A549 (cell line): ENCODE data around the gene MTCL1. TPM values are rescaled to one million over a fixed set of nuclear protein-coding genes. Genes with fewer than 3 reads are reported as not detected.

ENCODE experiments used
- ATAC-seq, 2 experiments: fragments of 200-7000 bp in 1 of 2; fragments of >200 bp in 1 of 2; cut with Nextera tagmentation in 1 of 2; cut with Tn5 transposase in 1 of 2; 3 replicates each; pipeline versions ENCODE4 v1.8.0 to v1.9.1; 2018 to 2020; ENCODE audit warnings: mild to moderate bottlenecking in 1 of 2, moderate library complexity in 1 of 2
- CTCF ChIA-PET: fragments of 300-600 bp; sonication (Branson Sonifier 250); formaldehyde crosslinking; extraction: SDS; loops from one replicate; lab custom pipeline; 2021; ENCODE audit warnings: antibody characterized with exemption, inconsistent platforms; lab: Yijun Ruan, JAX
- POLR2A ChIA-PET: fragments of 350-600 bp; formaldehyde crosslinking; extraction: SDS; loops from one replicate; lab custom pipeline; 2021; ENCODE audit warnings: antibody characterized with exemption, inconsistent platforms; lab: Yijun Ruan, JAX
- DNase-seq, 2 experiments: peaks; one replicate each; pipeline versions ENCODE4 v3.0.0 to v3.0.0-alpha.2; 2011 to 2016; ENCODE audit warnings: low read depth in 1 of 2, low spot score in 1 of 2
- FAIRE-seq: peaks from 2 replicates; lab custom pipeline; 2011; peaks lifted over from hg19 to GRCh38; lab: Jason Lieb, UNC
- H3K27ac ChIP-seq, 2 experiments: fragments of >200 bp; sonication (Bioruptor Twin); formaldehyde crosslinking; 3 replicates each; pipeline ENCODE4 v1.5.1; 2016 to 2017
- H3K4me1 ChIP-seq: fragments of >200 bp; sonication (Bioruptor Twin); formaldehyde crosslinking; 3 replicates; pipeline ENCODE4 v1.6.1; 2016
- H3K4me2 ChIP-seq: fragments of >200 bp; sonication (Bioruptor Twin); formaldehyde crosslinking; 3 replicates; pipeline ENCODE4 v1.6.1; 2016
- H3K4me3 ChIP-seq: fragments of >200 bp; sonication (Bioruptor Twin); formaldehyde crosslinking; 3 replicates; pipeline ENCODE4 v1.5.1; 2016
- H3K9me3 ChIP-seq: fragments of >200 bp; sonication (Bioruptor Twin); formaldehyde crosslinking; 3 replicates; pipeline ENCODE4 v1.6.1; 2016
- BHLHE40 ChIP-seq: IDR thresholded peaks from 2 replicates; pipeline ENCODE4 v1.6.1; 2012; ENCODE audit warnings: low read depth, low read length, inconsistent platforms
- CBX8 ChIP-seq: fragments of 200-600 bp; sonication (generic); IDR thresholded peaks from 2 replicates; pipeline ENCODE4 v1.6.1; 2016
- CHD4 ChIP-seq: fragments of 200-600 bp; sonication (generic); IDR thresholded peaks from 2 replicates; pipeline ENCODE4 v1.6.1; 2016; ENCODE audit warnings: antibody characterized with exemption, mild to moderate bottlenecking, borderline replicate concordance
- EHMT2 ChIP-seq: fragments of 200-600 bp; sonication (generic); IDR thresholded peaks from 2 replicates; pipeline ENCODE4 v1.6.1; 2016; ENCODE audit warnings: antibody characterized with exemption, low read depth, mild to moderate bottlenecking, moderate library complexity
- EP300 ChIP-seq, 2 experiments: fragments of >200 bp; sonication (Bioruptor Twin); formaldehyde crosslinking; IDR thresholded peaks; 2 replicates in 1 of 2; 3 replicates in 1 of 2; pipeline ENCODE4 v1.6.1; 2016 to 2017
- ESRRA ChIP-seq: fragments of 150-350 bp; IDR thresholded peaks from 2 replicates; pipeline ENCODE4 v1.6.1; 2014; ENCODE audit warnings: mild to moderate bottlenecking, low read length, borderline replicate concordance
- FOSL2 ChIP-seq, 2 experiments: fragments of 450-650 bp in 1 of 2; fragments of >200 bp in 1 of 2; sonication (Bioruptor Twin) in 1 of 2; formaldehyde crosslinking; IDR thresholded peaks; 2 replicates each; pipeline versions ENCODE4 v1.5.0 to v1.6.1; 2016 to 2020; ENCODE audit warnings: mild to moderate bottlenecking in 1 of 2, moderate library complexity in 1 of 2
- FOXS1 ChIP-seq: fragments of 250-450 bp; sonication (Bioruptor Pico); IDR thresholded peaks from 2 replicates; pipeline ENCODE4 v1.5.0; 2020; ENCODE audit warnings: mild to moderate bottlenecking, moderate library complexity
- GATA3 ChIP-seq: IDR thresholded peaks from 2 replicates; pipeline ENCODE4 v1.6.1; 2012; ENCODE audit warnings: borderline replicate concordance
- HES2 ChIP-seq: fragments of >200 bp; sonication (Bioruptor Twin); formaldehyde crosslinking; IDR thresholded peaks from 2 replicates; pipeline ENCODE4 v1.6.1; 2016
- HEYL ChIP-seq: fragments of 250-450 bp; sonication (Bioruptor Pico); IDR thresholded peaks from 2 replicates; pipeline ENCODE4 v1.8.0; 2021; ENCODE audit warnings: mild to moderate bottlenecking, moderate library complexity
- HOXA7 ChIP-seq: fragments of 250-450 bp; sonication (Bioruptor Pico); IDR thresholded peaks from 2 replicates; pipeline ENCODE4 v1.5.0; 2020; ENCODE audit warnings: mild to moderate bottlenecking, moderate library complexity
- HOXB5 ChIP-seq: fragments of 250-450 bp; sonication (Bioruptor Pico); IDR thresholded peaks from 2 replicates; pipeline ENCODE4 v1.5.0; 2020; ENCODE audit warnings: mild to moderate bottlenecking, moderate library complexity
- JUN ChIP-seq, 2 experiments: fragments of >200 bp; sonication (Bioruptor Twin); formaldehyde crosslinking; IDR thresholded peaks; 2 replicates in 1 of 2; 3 replicates in 1 of 2; pipeline ENCODE4 v1.6.1; 2016 to 2017
- KDM1A ChIP-seq: fragments of 200-600 bp; sonication (generic); IDR thresholded peaks from 2 replicates; pipeline ENCODE4 v1.6.1; 2016; ENCODE audit warnings: low read depth, mild to moderate bottlenecking
- MAFK ChIP-seq: fragments of 450-650 bp; IDR thresholded peaks from 2 replicates; pipeline ENCODE4 v1.6.1; 2014; ENCODE audit not compliant: partially characterized antibody
- MAZ ChIP-seq: fragments of 150-350 bp; IDR thresholded peaks from 2 replicates; pipeline ENCODE4 v1.6.1; 2014; ENCODE audit warnings: antibody characterized with exemption, low read depth, low read length, borderline replicate concordance
- MYC ChIP-seq: IDR thresholded peaks from 2 replicates; pipeline ENCODE4 v1.6.1; 2012; ENCODE audit warnings: mild to moderate bottlenecking, inconsistent platforms, low read length, improper control_type of control experiment, borderline replicate concordance
- PBX3 ChIP-seq: IDR thresholded peaks from 2 replicates; pipeline ENCODE4 v1.6.1; 2012
- POLR2A ChIP-seq: IDR thresholded peaks from 2 replicates; pipeline ENCODE4 v1.6.1; 2012; ENCODE audit warnings: mild to moderate bottlenecking, low read length
- RARB ChIP-seq: fragments of 250-450 bp; sonication (Bioruptor Pico); IDR thresholded peaks from 2 replicates; pipeline ENCODE4 v1.8.0; 2021; ENCODE audit warnings: mild to moderate bottlenecking, moderate library complexity
- RCOR1 ChIP-seq: fragments of 150-350 bp; IDR thresholded peaks from 2 replicates; pipeline ENCODE4 v1.6.1; 2014; ENCODE audit warnings: antibody characterized with exemption, low read length, low read depth
- SMC3 ChIP-seq: fragments of >200 bp; sonication (Bioruptor Twin); formaldehyde crosslinking; IDR thresholded peaks from 3 replicates; pipeline ENCODE4 v1.6.1; 2018; ENCODE audit warnings: inconsistent platforms
- SREBF2 ChIP-seq: fragments of 450-650 bp; IDR thresholded peaks from 2 replicates; pipeline ENCODE4 v1.6.1; 2014; ENCODE audit warnings: mild to moderate bottlenecking, moderate library complexity
- TFCP2L1 ChIP-seq: fragments of 250-450 bp; sonication (Bioruptor Pico); IDR thresholded peaks from 2 replicates; pipeline ENCODE4 v1.5.0; 2021; ENCODE audit warnings: mild to moderate bottlenecking
- TP53 ChIP-seq: fragments of 250-450 bp; sonication (Bioruptor Pico); IDR thresholded peaks from 2 replicates; pipeline ENCODE4 v1.5.0; 2021; ENCODE audit warnings: mild to moderate bottlenecking, moderate library complexity
- ZFP36 ChIP-seq: fragments of 450-650 bp; IDR thresholded peaks from 2 replicates; pipeline ENCODE4 v1.6.1; 2014; ENCODE audit warnings: borderline replicate concordance; ENCODE audit not compliant: partially characterized antibody
- ZSCAN20 ChIP-seq: fragments of 250-450 bp; sonication (Bioruptor Pico); IDR thresholded peaks from 2 replicates; pipeline ENCODE4 v1.8.0; 2022; ENCODE audit warnings: mild to moderate bottlenecking, moderate library complexity
- WGBS: methylation state at CpG from one replicate; pipeline ENCODE4 v1.1.6; 2017; ENCODE audit errors: missing lambda C conversion rate; 5-methylcytosine and 5-hydroxymethylcytosine counted together
- polyA plus RNA-seq, 4 experiments: library from polyadenylated mRNA; depleted of rRNA in 3 of 4; stranded (reverse); fragments of >200 nt; fragmentation: RNase III in 1 of 4; extraction: RNeasy Plus Mini Kit Qiagen cat#74134 plus additional on column Dnase treatment in 1 of 4; gene quantifications; 2 replicates in 3 of 4; 3 replicates in 1 of 4; pipeline ENCODE4 v1.2.3, GENCODE V29; 2011 to 2017
- TF ChIP-seq, protein P1 (sequence below): fragments of 150-350 bp; IDR thresholded peaks from 2 replicates; pipeline ENCODE4 v1.6.1; 2014; ENCODE audit warnings: low read depth, mild to moderate bottlenecking, low read length
- TF ChIP-seq, protein P2 (sequence below): IDR thresholded peaks from 2 replicates; pipeline ENCODE4 v1.6.1; 2012; ENCODE audit warnings: low read depth, borderline replicate concordance
- TF ChIP-seq, protein P3 (sequence below): fragments of 250-450 bp; sonication (Bioruptor Pico); IDR thresholded peaks from 2 replicates; pipeline ENCODE4 v1.5.0; 2020; ENCODE audit warnings: low read depth, mild to moderate bottlenecking, moderate library complexity

Gene MTCL1
- polyA plus RNA-seq, 2 of the 4 experiments (the other 2 are of a cell fraction) = 44.4 to 49.6 TPM

DNA sequence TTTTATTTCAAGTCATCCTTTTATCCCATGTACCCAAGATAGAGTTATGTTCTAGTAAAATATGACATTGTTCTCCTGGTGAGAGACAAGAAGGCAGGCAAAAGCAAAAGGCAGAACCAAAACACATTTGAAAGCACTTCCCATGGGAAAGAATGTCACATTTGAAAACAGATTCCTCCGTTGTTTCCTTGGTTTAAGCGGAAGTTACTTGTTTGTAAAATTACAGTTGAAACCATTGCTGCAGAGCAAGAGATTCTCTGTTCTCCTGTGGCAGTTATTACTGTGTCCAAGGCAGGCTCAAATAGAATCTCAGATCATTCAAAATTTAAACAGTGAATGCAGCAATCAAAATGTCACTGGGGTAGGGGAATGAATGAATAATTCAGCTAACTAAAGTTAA is 149.6 kb downstream of the MTCL1 start:
- Histone ChIP-seq H3K4me1 (peaks cover 15% of the 10 kb centered on the region), H3K4me3 (no peak overlapping the region), H3K4me2 (no peak overlapping the region), H3K9me3 (no peaks in the 10 kb centered on the region), H3K27ac (no peak overlapping the region)
- ChIA-PET POLR2A (no interaction called here), CTCF (no interaction called here)
- 88% methylated on average over 2 of the region's 2 CpGs for WGBS
- no peak for DNase-seq
- no peak for ATAC-seq
- TF ChIP-seq HOXA7 (no peak), HEYL (CRISPR knock-in tag) (no peak), SREBF2 (no peak), MAZ (no peak), EHMT2 (no peak), ESRRA (no peak), FOSL2 (IDR thresholded peaks at IDR 0.05) (no peak), FOSL2 (CRISPR knock-in tag; IDR thresholded peaks at IDR 0.05) (no peak), TP53 (CRISPR knock-in tag) (no peak)
- FAIRE-seq = no peak

DNA sequence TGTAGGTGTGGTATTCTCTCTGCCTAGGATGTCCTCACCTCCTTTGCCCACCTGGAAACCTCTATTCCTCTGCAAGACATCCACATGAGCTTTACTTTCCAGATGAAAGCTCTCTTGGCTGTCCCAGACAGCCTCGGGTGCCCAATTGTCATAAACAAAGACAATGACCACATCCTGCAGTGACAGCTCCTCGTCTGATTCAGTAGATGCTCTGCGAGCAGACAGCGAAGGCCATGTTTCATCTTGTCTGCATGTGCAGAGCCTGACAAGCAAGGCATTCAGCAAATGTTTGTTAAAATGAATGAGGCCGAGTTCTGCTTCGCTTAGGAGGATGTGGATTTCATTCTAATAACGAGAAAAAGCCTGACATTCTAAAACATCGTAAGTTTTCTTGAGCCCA is 150.9 kb downstream of the MTCL1 start:
- Histone ChIP-seq H3K9me3 (no peaks in the 10 kb centered on the region), H3K4me1 (peaks cover 16% of the 10 kb centered on the region)
- CTCF ChIA-PET = interaction anchor here (0.7 to 0.8 kb wide), 2 partner anchors 66 to 122 kb away, joined by 3 read pairs; no protein-coding TSS in a partner anchor
- TF ChIP-seq RCOR1 = no peak
- TF ChIP-seq, protein P1, sequence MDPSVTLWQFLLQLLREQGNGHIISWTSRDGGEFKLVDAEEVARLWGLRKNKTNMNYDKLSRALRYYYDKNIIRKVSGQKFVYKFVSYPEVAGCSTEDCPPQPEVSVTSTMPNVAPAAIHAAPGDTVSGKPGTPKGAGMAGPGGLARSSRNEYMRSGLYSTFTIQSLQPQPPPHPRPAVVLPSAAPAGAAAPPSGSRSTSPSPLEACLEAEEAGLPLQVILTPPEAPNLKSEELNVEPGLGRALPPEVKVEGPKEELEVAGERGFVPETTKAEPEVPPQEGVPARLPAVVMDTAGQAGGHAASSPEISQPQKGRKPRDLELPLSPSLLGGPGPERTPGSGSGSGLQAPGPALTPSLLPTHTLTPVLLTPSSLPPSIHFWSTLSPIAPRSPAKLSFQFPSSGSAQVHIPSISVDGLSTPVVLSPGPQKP = no peak
- no peak for TF ChIP-seq HOXA7
- no peak for TF ChIP-seq ZSCAN20
- TF ChIP-seq HOXB5 (CRISPR knock-in tag) = no peak
- TF ChIP-seq RARB (CRISPR knock-in tag) = no peak
- no peak for TF ChIP-seq FOSL2 (IDR thresholded peaks at IDR 0.05)
- TF ChIP-seq FOSL2 (CRISPR knock-in tag; IDR thresholded peaks at IDR 0.05) = no peak
- TF ChIP-seq GATA3 = no peak
- TF ChIP-seq EHMT2 = no peak
- no peak for TF ChIP-seq BHLHE40
- TF ChIP-seq FOXS1 = no peak
- no peak for TF ChIP-seq TFCP2L1 (CRISPR knock-in tag)
- TF ChIP-seq, protein P2, sequence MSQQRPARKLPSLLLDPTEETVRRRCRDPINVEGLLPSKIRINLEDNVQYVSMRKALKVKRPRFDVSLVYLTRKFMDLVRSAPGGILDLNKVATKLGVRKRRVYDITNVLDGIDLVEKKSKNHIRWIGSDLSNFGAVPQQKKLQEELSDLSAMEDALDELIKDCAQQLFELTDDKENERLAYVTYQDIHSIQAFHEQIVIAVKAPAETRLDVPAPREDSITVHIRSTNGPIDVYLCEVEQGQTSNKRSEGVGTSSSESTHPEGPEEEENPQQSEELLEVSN = no peak
- no peak for TF ChIP-seq JUN (IDR thresholded peaks at IDR 0.05)
- no peak for TF ChIP-seq PBX3
- TF ChIP-seq, all 56 proteins: peak for 0
- no peak overlapping the region for H3K4me3 ChIP-seq
- no peak for FAIRE-seq
- no peak overlapping the region for H3K4me2 ChIP-seq
- POLR2A ChIA-PET = no interaction called here
- H3K27ac ChIP-seq = no peak overlapping the region
- DNase-seq = no peak
- 91% methylated on average over 8 of the region's 8 CpGs for WGBS
- no peak for ATAC-seq

GRCh38 chr18:8856769-8857393 is 151.5 kb downstream of the MTCL1 start:
- DNase-seq = no peak
- H3K4me1 ChIP-seq = peaks cover 16% of the 10 kb centered on the region
- no peak for FAIRE-seq
- ATAC-seq = no peak
- H3K4me2 ChIP-seq = no peak overlapping the region
- WGBS = 91% methylated on average over 28 of the region's 34 CpGs
- no peak overlapping the region for H3K4me3 ChIP-seq
- peak overlapping the region in 1 of 2 experiments; percentile 55; a peak in 2 of 6 replicates for H3K27ac ChIP-seq
- ChIA-PET CTCF (interaction anchor here (0.8 kb wide), 1 partner anchor 65 kb away, joined by 3 read pairs; no protein-coding TSS in a partner anchor), POLR2A (no interaction called here)
- no peaks in the 10 kb centered on the region for H3K9me3 ChIP-seq
- TF ChIP-seq, protein P1 = no peak
- TF ChIP-seq CBX8 (no peak), HES2 (no peak), KDM1A (no peak), MAFK (no peak), POLR2A (no peak), SMC3 (no peak), MYC (no peak), EHMT2 (no peak), EP300 (IDR thresholded peaks at IDR 0.05) (no peak), ZFP36 (no peak), CHD4 (no peak)
- TF ChIP-seq, protein P3, sequence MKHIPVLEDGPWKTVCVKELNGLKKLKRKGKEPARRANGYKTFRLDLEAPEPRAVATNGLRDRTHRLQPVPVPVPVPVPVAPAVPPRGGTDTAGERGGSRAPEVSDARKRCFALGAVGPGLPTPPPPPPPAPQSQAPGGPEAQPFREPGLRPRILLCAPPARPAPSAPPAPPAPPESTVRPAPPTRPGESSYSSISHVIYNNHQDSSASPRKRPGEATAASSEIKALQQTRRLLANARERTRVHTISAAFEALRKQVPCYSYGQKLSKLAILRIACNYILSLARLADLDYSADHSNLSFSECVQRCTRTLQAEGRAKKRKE = no peak
